ENCODE measurements around the gene YTHDF1.
"Not testable (repeated sequence)": the region's sequence is repeated elsewhere in the genome, so short reads cannot be mapped to it uniquely, and the experiment has no call there.

The YTHDF1 gene

DNA sequence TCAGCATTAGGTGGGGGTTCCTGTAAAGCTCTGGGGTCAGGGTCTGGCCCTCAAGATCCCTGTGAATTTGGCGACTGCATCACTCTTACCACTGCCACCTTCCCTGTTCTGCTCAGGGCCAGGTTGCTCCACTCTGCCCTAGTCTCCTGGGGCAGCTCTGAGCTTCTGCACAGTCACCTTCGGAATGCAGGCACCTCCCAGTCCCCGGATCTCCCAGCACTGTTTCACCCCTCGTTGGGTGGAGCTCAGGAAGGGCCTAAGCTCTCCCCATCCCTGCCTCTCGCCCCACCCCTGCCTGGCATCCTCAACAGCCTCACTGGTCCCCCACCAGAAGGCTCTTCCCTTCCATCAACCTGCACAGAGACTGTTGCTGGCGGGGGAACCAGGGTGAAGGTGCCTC lies 46.2 kb downstream of the YTHDF1 start:
- DNase-seq (ENCODE audit: low read depth), result no peak

DNA sequence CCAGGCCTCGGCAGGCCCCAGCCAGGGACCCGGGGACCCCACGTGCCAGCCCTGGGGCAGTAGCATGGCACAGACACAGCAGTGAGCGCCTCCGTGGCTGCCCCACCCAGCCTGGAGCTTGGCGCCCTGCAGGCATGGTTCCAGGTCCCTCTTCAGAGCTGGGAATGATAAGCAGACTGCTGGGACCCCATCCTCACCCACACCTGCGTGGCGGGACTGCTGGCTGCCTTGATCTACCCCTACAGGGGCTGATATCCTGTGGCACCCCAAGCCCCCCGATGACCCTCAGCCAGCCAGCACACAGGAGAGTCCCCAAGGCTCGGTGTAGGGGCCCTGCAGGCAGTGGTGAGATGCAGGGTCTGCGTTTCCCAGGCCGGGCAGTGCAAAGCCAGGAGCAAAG lies 47.1 kb downstream of the YTHDF1 start:
- DNase-seq (ENCODE audit: low read depth), result no peak

GRCh38 chr20:63167918-63168520 lies 47.9 kb downstream of the YTHDF1 start:
- no peak for DNase-seq (ENCODE audit: low read depth)

GRCh38 chr20:63167026-63167917 lies 48.7 kb downstream of the YTHDF1 start:
- no peak for DNase-seq (ENCODE audit: low read depth)

DNA sequence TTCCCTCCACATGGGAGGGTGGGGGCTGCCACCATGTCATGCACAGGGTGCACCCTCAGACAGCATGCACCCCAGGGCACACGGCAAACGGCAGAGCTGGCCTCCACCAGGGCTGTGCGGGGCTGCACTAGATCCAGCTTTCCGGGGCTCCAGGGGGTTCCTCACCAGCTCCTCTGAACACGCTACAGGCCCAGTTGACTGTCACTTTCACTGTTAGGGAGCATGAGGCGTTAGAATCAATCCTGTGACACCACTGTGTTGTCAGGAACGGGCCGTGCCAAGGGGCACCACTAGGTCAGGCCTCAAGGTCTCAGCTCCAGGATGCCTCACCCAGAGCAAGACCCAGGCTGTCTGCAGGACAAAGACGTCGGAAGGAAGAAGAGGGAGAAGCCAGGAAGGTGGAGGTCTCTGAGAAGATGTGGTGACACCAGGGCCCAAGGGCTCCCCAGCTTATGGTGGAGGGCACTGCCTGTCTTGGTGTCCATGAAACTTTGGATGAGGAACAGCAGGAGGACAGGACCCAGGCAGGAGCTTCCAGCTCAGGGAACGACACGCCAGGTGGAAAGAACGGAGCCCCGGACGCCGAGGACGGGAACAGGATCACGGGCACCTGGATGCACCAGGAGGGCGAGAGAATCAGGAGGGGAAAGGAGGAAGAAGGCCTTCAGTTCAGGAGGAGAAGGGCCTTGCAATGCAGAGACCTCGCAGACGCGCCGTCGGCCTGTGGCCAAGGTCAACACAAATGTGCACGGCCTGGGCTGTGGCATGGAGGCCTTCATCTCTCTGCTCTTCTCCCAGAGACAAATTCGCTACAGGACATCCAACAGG lies 49.5 kb downstream of the YTHDF1 start:
- no peak for DNase-seq (ENCODE audit: low read depth)

- no peak for DNase-seq (ENCODE audit: low read depth)
These were observed 50.4 kb downstream of the YTHDF1 start for GRCh38 chr20:63165356-63166192.

DNA sequence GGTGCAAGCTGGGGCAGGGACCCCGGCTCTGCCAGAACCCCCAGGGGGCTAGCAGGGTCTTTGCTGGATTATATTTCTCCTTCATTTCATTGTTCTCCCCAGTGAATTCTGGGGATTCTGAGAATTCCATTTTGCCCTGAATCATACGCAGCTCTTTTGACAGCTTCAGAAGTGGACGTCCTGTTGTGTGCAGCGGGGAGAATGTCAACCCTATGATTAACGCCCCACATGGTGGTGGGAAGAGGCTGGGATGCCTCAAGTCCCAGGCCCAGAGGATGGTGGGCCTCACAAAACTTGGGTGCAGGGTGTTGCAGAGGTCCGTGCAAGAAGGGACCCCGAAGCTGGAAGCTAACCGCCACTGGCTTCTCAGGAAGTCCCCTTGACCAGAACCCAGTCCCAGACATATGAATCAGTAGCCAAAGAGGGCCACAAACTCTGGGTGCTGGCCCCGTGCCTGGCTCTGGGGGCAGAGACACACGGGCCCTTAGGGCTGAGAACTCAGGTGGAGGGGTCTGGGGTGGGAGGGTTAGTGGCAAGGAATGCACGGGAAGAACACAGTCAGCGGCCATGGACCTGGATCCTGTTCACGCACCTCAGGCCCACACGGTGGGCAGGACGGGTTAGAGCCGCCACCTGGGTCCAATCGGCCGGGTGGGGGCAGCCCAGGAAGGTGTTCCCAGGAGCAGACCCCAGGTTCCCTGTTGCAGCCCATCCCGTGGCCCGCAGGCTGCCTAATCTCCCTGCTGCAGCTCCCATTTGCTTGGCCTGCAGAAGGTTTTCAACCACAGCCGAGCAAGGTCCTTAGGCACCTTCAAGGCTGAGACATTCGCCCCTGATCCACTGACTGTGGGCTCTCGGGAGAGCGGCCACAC lies 51.2 kb downstream of the YTHDF1 start:
- DNase-seq (ENCODE audit: low read depth), result no peak

DNA sequence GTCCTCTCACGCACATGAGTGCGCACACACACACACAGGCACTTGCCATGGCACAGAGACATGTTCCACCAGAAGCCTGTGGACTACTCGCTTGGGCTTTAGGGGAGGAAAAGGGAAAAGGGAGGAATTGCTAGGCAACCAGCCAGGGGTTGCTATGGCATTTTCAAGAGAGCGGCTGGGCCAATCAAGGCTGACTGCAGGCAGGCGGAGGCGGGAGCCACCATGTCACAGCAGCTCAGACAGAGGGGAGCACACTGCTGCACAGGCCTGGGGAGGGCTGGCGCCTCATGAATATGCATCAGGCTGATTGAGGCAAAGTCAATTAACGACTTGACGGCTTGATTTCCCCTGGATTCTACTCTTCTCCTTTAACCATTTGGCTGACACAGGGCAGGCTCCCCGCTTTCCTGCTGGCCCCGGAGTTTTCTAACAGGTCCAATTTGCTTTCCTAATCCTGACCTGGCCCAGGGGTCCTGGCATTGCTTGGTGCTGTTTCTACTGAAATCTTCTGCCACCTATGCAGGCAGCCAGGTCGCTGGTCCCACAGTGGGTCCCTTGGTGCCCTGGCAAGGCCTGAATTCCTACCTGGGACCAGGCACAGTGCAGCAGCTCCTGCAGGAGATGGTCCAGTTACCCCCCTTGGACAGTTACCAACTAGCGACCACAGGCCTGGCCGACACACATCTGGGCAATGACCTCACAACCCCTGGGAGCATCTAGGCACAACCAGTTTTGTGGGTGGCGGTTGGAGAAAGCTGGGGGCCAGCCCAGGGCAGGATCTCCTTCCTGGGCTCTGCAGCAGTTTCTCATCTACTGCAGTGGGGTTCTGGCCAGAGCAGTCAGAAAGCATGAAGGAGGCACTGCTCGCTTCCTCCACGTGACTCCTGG lies 52.1 kb downstream of the YTHDF1 start:
- DNase-seq (ENCODE audit: low read depth), result no peak

- DNase-seq (ENCODE audit: low read depth), result no peak
These were observed 52.8 kb downstream of the YTHDF1 start for GRCh38 chr20:63163171-63163570.

DNA sequence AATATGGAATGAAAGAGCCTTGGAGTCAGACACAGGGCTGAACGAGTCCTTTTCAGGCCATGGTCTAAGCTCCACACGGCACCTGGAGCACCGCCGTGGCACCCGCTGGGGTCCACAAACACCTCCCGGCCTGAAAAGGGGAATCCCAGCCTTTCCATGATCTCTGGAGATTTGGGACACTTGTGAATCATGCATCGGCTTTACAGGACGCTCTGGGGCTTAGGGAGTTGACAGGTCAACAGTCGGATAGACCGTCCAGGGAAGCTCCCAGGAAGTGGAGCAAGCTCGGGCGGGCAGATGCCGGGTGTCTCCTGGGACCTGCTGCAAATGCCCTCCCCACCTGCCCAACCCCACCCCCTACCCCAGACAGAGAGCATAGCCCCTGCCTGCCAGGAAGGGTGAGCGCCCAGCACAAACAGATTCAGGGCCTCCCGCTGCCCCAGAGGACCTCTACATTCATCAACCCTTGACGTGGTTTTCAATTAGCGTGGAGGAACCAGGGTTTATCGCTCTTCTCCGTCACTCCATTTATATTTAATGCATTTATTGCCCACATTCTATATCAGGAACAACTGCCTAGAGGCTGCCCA lies 53.6 kb downstream of the YTHDF1 start:
- no peak for DNase-seq (ENCODE audit: low read depth)

DNA sequence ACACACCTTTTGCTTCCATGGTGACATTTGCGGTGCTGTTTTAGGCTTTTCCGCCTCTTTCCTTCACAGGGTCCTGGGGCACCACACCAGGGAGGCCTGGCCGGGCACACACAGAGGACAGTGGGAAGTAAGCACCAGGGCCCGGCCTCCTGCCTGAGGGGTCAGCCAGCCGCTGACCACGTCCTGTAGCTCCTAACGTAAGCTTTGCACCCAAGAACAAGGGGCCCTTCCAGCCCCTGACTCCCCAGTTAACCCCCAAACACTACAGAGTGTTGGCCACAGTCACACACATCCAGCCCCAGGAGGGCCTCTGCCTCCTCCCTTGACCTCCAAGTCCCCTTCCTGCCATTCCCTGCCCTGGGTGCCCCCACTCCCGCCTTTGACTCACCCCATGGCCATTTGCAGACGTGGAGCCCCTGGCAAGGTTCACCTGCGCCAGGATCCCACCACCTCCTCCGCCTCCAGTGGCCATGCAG lies 54.7 kb downstream of the YTHDF1 start:
- DNase-seq (ENCODE audit: low read depth), result no peak

DNA sequence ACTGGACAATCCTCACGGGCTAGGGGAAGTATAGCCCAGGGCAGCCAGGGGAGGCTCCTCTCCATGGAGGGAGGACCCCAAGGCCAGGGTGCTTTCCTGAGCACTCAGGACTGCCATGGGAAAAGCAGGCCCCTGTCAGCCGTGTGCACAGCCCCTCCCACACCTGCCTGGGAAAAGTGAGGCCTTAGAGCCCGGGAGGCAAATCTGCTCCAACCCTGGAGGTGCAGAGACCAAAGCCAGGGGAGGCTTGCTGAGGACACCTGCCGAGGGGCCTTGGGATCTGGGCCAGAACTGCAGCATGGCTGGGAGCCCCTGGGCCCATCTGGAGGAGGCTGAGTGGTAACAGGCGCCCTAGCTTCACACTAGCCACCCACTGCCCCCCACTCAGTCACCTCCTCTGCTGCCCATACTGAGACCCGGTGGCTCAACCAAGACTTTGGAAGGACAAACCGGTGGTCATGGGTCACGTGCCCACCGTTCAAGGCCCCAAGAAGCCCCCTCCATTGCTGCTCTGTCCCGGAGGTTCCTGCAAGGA lies 55.2 kb downstream of the YTHDF1 start:
- no peak for DNase-seq (ENCODE audit: low read depth)

GRCh38 chr20:63159826-63160640 lies 55.9 kb downstream of the YTHDF1 start:
- DNase-seq (ENCODE audit: low read depth), result no peak

- DNase-seq (ENCODE audit: low read depth), result not testable (repeated sequence)
These were observed 56.7 kb downstream of the YTHDF1 start for GRCh38 chr20:63159251-63159650.

DNA sequence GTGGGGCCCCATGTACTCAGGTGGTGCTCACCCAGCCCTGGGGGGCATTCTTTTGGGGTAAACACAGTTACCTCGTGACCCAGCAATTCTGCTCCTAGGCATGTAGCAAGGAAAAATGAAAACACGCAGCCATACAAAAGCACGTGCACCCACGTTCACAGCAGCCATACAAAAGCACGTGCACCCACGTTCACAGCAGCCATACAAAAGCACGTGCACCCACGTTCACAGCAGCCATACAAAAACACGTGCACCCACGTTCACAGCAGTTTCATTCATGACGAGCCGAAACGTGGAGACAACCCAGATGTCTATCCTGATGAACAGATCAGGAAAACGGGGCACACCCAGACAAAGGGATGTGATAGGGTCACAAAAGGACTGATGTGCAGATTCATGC lies 57.1 kb downstream of the YTHDF1 start:
- DNase-seq (ENCODE audit: low read depth), result no peak

GRCh38 chr20:63158352-63158751 lies 57.6 kb downstream of the YTHDF1 start:
- no peak for DNase-seq (ENCODE audit: low read depth)

- DNase-seq (ENCODE audit: low read depth), result not testable (repeated sequence)
These were observed 58.5 kb downstream of the YTHDF1 start for GRCh38 chr20:63157431-63157830.

GRCh38 chr20:63156221-63156671 lies 59.7 kb downstream of the YTHDF1 start:
- DNase-seq (ENCODE audit: low read depth), result no peak
